ENCODE data around the gene SLC35A4. TPM values are rescaled to one million over a fixed set of nuclear protein-coding genes. Genes with fewer than 3 reads are reported as not detected.
"Not testable (repeated sequence)": the region's sequence is repeated elsewhere in the genome, so short reads cannot be mapped to it uniquely, and the experiment has no call there.

SLC35A4 gene
- total and polyA plus RNA-seq, 9 donors = 10.1 to 71.8 (median 62.3) TPM

DNA sequence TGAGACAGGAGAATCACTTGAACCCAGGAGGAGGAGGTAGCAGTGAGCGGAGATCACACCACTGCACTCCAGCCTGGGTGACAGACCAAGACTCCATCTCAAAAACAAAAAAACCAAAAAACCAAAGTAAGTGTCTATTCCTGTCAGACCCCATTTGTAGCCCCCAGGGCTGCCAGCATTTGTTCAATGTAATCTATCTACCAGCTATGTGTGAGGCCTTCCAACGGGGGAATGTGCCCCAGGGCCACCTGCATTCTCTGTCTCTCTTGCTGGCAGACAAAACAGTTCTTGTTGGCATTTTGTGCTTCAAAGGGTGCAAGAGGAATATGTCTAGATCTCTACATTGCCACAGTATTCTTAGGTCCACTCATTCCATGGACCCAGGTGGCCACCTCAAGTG lies 34.2 kb downstream of the SLC35A4 start:
- Histone ChIP-seq H3K4me3 (ENCODE audit: low read length) (no peak overlapping the region), H3K36me3 (ENCODE audit: control insufficient read depth, insufficient read depth, low read length) (no peaks in the 10 kb centered on the region), H3K9me3 (replicated peaks; ENCODE audit: control insufficient read depth, low read depth, low read length) (no peaks in the 10 kb centered on the region), H3K27ac (ENCODE audit: low read length) (no peak overlapping the region), H3K4me1 (ENCODE audit: control insufficient read depth, insufficient read depth, low read length) (no peaks in the 10 kb centered on the region), H3K27me3 (ENCODE audit: control insufficient read depth, insufficient read depth, low read length) (no peaks in the 10 kb centered on the region)
- WGBS (ENCODE audit: insufficient coverage) = no CpG with 5 or more reads among the region's 2 CpGs
- no peak for DNase-seq

DNA sequence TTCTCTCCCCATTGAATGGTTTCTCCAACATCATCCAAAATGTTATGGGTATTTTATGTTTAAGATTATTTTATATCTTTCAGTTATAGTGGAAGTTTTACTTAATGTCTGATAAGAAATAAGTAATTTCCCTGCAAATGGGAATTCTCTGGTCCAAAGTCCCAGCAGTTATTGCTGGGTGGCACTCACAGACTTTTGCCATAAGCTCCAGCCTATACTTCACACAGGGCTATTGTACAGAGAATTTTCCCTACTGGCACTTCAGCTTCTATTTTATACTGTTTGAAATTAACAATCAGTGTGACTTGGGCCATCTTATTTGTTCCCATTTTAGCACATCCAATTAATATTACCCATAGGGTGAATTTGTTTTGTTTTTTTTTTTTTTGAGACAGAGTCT lies 35.5 kb downstream of the SLC35A4 start:
- Histone ChIP-seq H3K27me3 (ENCODE audit: control insufficient read depth, insufficient read depth, low read length) (no peaks in the 10 kb centered on the region), H3K4me3 (ENCODE audit: low read length) (no peak overlapping the region), H3K4me1 (ENCODE audit: control insufficient read depth, insufficient read depth, low read length) (no peaks in the 10 kb centered on the region), H3K27ac (ENCODE audit: low read length) (no peak overlapping the region), H3K9me3 (replicated peaks; ENCODE audit: control insufficient read depth, low read depth, low read length) (no peaks in the 10 kb centered on the region), H3K36me3 (ENCODE audit: control insufficient read depth, insufficient read depth, low read length) (no peaks in the 10 kb centered on the region)
- no peak for DNase-seq

DNA sequence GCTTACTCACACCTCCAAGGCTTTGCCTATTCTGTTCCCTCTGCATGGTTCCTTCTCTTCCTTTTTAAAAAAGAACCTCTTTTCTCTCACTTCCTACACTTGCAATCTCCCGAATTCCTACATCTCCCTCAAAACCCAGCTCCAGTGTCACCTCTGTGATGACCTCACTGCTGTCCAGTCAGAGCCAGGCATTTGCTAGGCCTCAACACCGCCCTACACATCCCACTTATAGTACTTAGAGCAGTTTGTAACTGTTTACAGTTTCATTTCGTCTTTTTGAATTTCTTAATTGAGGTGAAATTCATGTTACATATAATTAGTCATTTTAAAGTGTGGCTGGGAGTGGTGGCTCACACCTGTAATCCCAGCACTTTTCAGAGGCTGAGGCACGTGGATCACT lies 37.5 kb downstream of the SLC35A4 start:
- Histone ChIP-seq H3K9me3 (replicated peaks; ENCODE audit: control insufficient read depth, low read depth, low read length) (no peaks in the 10 kb centered on the region), H3K27ac (ENCODE audit: low read length) (no peak overlapping the region), H3K4me3 (ENCODE audit: low read length) (no peak overlapping the region), H3K27me3 (ENCODE audit: control insufficient read depth, insufficient read depth, low read length) (no peaks in the 10 kb centered on the region), H3K4me1 (ENCODE audit: control insufficient read depth, insufficient read depth, low read length) (no peaks in the 10 kb centered on the region), H3K36me3 (ENCODE audit: control insufficient read depth, insufficient read depth, low read length) (no peaks in the 10 kb centered on the region)
- WGBS (ENCODE audit: insufficient coverage) = 43% methylated on average over 1 of the region's 4 CpGs
- DNase-seq = no peak

DNA sequence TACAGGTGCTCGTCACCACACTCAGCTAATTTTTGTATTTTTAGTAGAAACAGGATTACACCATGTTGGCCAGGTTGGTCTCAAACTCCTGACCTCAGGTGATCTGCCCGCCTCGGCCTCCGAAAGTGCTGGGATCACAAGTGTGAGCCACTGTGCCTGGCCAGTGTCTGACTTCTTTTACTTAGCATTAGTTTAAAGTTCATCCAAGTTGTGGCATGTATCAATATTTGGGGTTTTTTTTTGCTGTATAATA lies 38.7 kb downstream of the SLC35A4 start:
- H3K27ac ChIP-seq (ENCODE audit: low read length); H3K27me3 ChIP-seq (ENCODE audit: control insufficient read depth, insufficient read depth, low read length); H3K36me3 ChIP-seq (ENCODE audit: control insufficient read depth, insufficient read depth, low read length); DNase-seq; H3K4me1 ChIP-seq (ENCODE audit: control insufficient read depth, insufficient read depth, low read length); H3K4me3 ChIP-seq (ENCODE audit: low read length); H3K9me3 ChIP-seq (replicated peaks; ENCODE audit: control insufficient read depth, low read depth, low read length): not testable (repeated sequence)
- no CpG with 5 or more reads among the region's 4 CpGs for WGBS (ENCODE audit: insufficient coverage)

DNA sequence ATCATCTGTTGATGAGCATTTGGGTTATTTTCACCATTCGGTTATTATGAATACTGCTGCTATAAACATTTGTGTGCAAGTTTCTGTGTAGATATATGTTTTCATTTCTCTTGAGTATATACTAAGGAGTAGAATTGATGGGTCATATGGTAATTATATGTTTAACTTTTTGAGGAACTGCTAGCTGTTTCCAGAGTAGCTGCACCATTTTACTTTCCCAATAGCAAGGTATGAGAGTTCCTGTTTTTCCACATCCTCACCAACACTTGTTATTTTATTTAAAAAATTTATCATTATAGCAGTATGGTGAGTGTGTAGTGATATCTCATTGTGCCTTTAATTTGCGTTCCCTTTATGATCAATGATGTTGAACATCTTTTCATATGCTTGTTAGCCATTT lies 39.1 kb downstream of the SLC35A4 start:
- H3K4me3 ChIP-seq (ENCODE audit: low read length) = no peak overlapping the region
- DNase-seq = no peak
- H3K36me3 ChIP-seq (ENCODE audit: control insufficient read depth, insufficient read depth, low read length) = no peaks in the 10 kb centered on the region
- no peaks in the 10 kb centered on the region for H3K4me1 ChIP-seq (ENCODE audit: control insufficient read depth, insufficient read depth, low read length)
- WGBS (ENCODE audit: insufficient coverage) = no CpG with 5 or more reads among the region's 2 CpGs
- no peaks in the 10 kb centered on the region for H3K9me3 ChIP-seq (replicated peaks; ENCODE audit: control insufficient read depth, low read depth, low read length)
- H3K27me3 ChIP-seq (ENCODE audit: control insufficient read depth, insufficient read depth, low read length) = no peaks in the 10 kb centered on the region
- no peak overlapping the region for H3K27ac ChIP-seq (ENCODE audit: low read length)

DNA sequence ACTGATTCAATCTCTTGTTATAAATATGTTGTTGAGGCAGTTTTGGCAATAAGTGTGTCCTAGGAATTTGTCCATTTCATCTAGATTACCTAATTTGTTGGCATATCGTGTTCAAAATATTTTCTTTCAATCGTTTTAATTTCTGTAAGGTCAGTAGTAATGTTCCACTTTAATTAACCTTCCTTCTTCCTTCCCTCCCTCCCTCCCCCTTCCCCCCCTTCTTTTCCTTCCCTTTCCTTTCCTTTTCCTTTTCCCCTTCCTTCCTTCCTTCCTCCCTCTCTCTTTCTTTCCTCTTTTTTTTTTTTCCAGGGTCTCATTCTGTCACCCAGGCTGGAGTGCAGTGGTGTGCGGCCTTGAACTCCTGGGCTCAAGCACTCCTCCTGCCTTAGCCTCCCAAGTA lies 41.3 kb downstream of the SLC35A4 start:
- no peaks in the 10 kb centered on the region for H3K9me3 ChIP-seq (replicated peaks; ENCODE audit: control insufficient read depth, low read depth, low read length)
- no peak for DNase-seq
- no peak overlapping the region for H3K27ac ChIP-seq (ENCODE audit: low read length)
- H3K4me1 ChIP-seq (ENCODE audit: control insufficient read depth, insufficient read depth, low read length) = no peaks in the 10 kb centered on the region
- WGBS (ENCODE audit: insufficient coverage) = no CpG with 5 or more reads among the region's 3 CpGs
- H3K36me3 ChIP-seq (ENCODE audit: control insufficient read depth, insufficient read depth, low read length) = no peaks in the 10 kb centered on the region
- no peak overlapping the region for H3K4me3 ChIP-seq (ENCODE audit: low read length)
- H3K27me3 ChIP-seq (ENCODE audit: control insufficient read depth, insufficient read depth, low read length) = no peaks in the 10 kb centered on the region

DNA sequence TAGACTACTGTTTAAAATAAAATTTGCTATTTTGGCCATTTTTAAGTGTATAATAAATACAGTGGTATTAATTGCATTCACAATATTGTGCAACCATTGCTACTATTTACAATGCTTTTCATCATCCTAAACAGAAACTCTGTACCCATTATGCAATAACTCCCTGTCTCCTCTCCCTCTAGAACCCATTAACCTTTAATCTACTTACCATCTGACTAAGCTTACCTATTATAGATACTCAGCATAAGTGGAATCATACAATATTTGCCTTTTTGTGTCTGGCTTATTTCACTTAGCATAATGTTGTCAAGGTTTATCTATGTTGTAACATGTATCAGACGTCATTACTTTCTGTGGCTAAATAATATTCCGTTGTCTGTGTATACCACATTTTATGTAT lies 42.4 kb downstream of the SLC35A4 start:
- Histone ChIP-seq H3K27me3 (ENCODE audit: control insufficient read depth, insufficient read depth, low read length) (no peaks in the 10 kb centered on the region), H3K9me3 (replicated peaks; ENCODE audit: control insufficient read depth, low read depth, low read length) (no peaks in the 10 kb centered on the region), H3K4me1 (ENCODE audit: control insufficient read depth, insufficient read depth, low read length) (no peaks in the 10 kb centered on the region), H3K27ac (ENCODE audit: low read length) (no peak overlapping the region), H3K36me3 (ENCODE audit: control insufficient read depth, insufficient read depth, low read length) (no peaks in the 10 kb centered on the region), H3K4me3 (ENCODE audit: low read length) (no peak overlapping the region)
- WGBS (ENCODE audit: insufficient coverage) = no CpG with 5 or more reads among the region's 2 CpGs
- DNase-seq = no peak

DNA sequence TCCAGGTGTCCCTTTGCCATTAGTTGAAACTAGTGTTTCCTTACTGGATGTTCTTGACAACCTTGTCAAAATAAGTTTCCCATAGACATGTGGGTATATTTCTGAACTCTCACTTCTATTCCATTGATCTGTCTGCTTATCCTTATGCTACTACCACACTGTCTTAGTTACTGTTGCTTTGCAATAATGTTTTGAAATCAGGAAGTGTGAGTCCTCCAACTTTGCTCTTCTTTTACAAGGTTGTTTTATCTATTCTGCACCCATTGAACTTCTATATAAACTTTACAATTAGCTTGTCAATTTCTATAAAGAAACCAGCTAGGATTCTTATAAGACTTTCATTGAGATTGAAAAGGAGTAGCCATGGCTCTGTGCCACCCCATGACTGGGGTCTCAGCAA lies 44.1 kb downstream of the SLC35A4 start:
- no peaks in the 10 kb centered on the region for H3K9me3 ChIP-seq (replicated peaks; ENCODE audit: control insufficient read depth, low read depth, low read length)
- H3K4me1 ChIP-seq (ENCODE audit: control insufficient read depth, insufficient read depth, low read length) = no peaks in the 10 kb centered on the region
- H3K36me3 ChIP-seq (ENCODE audit: control insufficient read depth, insufficient read depth, low read length) = no peaks in the 10 kb centered on the region
- H3K27ac ChIP-seq (ENCODE audit: low read length) = peak overlapping the region; percentile 13
- no peak for DNase-seq
- no peaks in the 10 kb centered on the region for H3K27me3 ChIP-seq (ENCODE audit: control insufficient read depth, insufficient read depth, low read length)
- no peak overlapping the region for H3K4me3 ChIP-seq (ENCODE audit: low read length)

DNA sequence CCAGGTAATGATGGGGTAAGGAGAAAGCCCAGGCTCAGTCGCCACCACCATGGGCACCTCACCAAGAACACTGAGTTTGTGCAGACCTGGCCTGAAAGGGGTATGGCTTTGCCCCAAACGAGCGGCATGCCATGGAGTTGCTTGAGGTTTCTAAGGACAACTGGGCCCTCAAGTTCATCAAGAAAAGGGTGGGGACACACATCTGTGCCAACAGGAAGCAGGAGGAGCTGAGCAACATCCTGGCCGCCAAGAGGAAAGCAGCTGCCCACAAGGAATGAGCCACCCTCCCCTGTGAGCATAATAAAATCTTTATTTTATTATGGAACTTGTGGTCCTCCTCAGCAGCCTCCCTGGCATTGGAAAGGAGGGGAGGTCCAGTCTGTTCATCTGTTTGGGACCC lies 44.5 kb downstream of the SLC35A4 start:
- Histone ChIP-seq H3K4me1 (ENCODE audit: control insufficient read depth, insufficient read depth, low read length) (no peaks in the 10 kb centered on the region), H3K9me3 (replicated peaks; ENCODE audit: control insufficient read depth, low read depth, low read length) (no peaks in the 10 kb centered on the region), H3K27me3 (ENCODE audit: control insufficient read depth, insufficient read depth, low read length) (no peaks in the 10 kb centered on the region), H3K4me3 (ENCODE audit: low read length) (no peak overlapping the region), H3K36me3 (ENCODE audit: control insufficient read depth, insufficient read depth, low read length) (no peaks in the 10 kb centered on the region), H3K27ac (ENCODE audit: low read length) (peak overlapping the region; percentile 20)
- DNase-seq = peak; percentile 64
- WGBS (ENCODE audit: insufficient coverage) = 80% methylated on average over 1 of the region's 4 CpGs

DNA sequence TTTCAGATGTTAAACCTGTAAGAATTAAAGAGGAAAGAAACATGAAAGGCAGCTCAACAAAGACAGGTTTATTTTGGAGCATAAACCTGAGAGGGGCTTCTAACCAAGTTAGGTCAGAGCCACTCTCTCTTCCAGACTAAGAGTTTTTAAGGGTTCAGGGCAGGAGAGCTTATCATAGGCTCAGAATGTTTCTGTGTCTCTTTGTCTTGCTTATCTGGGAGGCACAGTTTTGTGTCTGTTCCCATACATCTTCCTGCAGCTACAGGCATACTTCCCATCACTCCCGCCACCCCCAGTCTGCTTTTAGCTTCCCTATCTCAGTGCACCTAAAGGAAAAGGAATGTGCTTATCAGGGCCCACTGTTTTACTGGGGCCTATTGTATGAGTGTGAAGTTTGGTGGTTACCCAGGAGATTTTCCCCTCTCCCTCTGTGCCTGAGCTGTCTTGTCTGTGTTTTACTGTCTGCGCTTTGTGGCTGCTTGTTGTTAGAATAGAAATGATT lies 46.4 kb downstream of the SLC35A4 start:
- Histone ChIP-seq H3K36me3 (ENCODE audit: control insufficient read depth, insufficient read depth, low read length) (no peaks in the 10 kb centered on the region), H3K4me3 (ENCODE audit: low read length) (no peak overlapping the region), H3K4me1 (ENCODE audit: control insufficient read depth, insufficient read depth, low read length) (no peaks in the 10 kb centered on the region), H3K27ac (ENCODE audit: low read length) (peak overlapping the region; percentile 20), H3K9me3 (replicated peaks; ENCODE audit: control insufficient read depth, low read depth, low read length) (no peaks in the 10 kb centered on the region), H3K27me3 (ENCODE audit: control insufficient read depth, insufficient read depth, low read length) (no peaks in the 10 kb centered on the region)
- DNase-seq = no peak
- no CpG with 5 or more reads among the region's 2 CpGs for WGBS (ENCODE audit: insufficient coverage)
